Right kidney (tissue), 1 donor: ENCODE measurements around the gene ST6GALNAC4.

Experiments
- DNase-seq: peaks from one replicate; pipeline ENCODE4 v3.0.0-alpha.2; 2016

ST6GALNAC4 gene

DNA sequence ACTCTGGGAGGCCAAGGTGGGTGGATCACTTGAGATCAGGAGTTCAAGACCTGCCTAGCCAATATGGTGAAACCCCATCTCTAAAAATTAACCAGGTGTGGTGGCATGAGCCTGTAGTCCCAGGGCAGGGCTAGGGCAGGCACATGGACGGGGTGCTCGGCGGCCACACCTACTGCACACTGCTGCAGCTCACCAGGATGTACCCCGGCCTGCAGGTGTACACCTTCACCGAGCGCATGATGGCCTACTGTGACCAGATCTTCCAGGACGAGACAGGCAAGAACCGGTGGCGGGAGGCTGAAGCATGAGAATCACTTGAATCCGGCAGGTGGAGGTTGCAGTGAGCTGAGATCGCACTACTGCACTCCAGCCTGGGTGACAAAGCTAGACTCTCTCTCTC, 3.2 kb downstream of the ST6GALNAC4 start:
- DNase-seq, result no peak

DNA sequence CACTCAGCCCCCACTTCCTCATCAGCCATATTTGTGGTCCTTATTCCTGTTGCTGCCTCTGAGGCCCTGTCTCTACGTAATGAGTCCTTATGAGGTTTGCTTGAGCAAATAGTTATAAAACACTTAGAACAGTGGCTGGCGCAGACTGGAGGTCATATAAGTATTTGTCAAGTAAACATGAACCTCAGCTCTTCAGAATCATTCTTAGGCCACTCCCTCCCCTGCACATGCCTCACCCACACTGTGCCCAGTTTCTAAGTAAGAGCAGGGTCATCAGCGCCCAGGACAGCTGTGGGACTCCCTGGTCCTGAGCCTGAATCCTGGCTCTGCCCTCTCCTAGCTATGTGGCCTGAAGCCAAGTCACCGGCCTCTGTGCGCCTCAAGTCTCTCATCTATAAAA, 4.0 kb downstream of the ST6GALNAC4 start:
- no peak for DNase-seq

DNA sequence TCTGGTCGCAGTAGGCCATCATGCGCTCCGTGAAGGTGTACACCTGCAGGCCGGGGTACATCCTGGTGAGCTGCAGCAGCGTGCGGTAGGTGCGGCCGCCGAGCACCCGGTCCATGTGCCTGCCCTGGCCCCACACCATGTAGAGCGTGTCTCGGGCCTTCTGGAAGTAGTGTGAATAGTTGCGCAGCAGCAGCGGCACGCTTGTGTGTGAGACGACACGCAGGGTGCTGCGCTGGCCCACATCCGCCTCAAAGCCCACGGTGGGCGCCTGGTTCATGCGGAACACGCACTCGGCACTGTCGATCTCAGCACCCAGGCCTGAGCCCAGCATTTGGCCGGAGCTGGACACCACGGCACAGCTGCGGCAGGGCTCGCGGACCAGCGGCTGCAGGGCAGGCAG, 4.5 kb downstream of the ST6GALNAC4 start:
- no peak for DNase-seq

DNA sequence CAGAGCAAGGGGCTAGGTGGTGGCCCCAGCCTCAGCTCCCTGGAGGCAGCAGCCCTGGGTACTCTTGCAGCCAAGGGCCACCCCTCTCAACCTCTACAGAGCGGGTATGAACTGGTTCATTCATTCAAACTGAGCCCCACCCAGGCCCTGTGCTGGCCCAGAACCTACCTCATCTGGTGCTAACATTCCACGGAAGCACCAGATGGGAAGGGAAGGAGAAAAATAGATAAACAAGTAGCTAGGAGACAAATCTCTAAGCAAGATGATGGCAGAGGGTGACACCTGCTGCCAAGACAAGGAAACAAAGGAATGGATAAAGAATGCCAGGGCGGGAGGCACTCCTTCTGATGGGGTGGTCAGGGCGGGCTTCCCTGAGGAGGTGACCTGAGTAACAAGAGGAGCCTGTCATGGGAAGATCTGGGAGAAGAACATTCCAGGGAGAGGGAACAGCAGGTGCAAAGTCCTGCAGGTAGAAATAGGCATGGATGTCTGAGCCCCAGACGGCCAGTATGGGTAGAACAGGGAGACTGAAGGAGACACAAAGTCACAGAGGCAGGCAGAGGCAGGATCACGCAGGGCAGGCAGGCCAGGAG, 6.1 kb downstream of the ST6GALNAC4 start:
- DNase-seq, result no peak

DNA sequence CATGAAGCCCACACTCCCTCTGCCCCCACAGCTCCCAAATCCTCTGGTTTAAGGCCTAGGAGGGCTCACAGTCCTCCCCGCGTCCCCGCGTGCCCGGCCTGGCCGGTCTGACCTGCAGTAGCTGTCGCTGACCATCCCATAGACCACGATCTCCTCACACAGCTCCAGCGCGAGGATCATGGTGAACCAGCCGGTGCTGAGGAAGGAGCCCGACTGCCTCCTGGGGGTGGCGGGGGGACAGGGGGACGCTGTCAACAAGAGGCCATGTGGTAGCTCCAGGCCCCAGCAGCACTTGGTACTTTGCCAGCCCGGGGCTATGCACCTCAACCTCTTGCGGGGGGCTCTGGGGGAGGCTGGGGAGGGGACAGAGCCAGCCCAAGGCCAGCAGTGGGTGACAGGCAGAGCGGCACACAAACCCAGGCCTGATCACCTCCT, 7.0 kb downstream of the ST6GALNAC4 start:
- DNase-seq, result no peak

DNA sequence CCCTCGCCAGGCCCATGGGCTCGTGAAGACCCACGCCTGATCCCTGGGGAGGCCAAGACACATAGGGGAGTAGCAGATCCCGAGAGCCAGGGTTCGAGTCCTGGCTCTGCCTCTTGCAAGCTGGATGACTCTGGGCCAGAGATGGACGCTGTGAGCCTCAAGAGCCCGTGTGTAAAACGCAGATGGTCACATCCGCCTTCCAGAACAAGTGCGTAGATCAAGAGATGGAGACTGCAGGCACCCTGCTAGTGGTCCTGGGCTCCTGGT, 8.2 kb downstream of the ST6GALNAC4 start:
- no peak for DNase-seq

DNA sequence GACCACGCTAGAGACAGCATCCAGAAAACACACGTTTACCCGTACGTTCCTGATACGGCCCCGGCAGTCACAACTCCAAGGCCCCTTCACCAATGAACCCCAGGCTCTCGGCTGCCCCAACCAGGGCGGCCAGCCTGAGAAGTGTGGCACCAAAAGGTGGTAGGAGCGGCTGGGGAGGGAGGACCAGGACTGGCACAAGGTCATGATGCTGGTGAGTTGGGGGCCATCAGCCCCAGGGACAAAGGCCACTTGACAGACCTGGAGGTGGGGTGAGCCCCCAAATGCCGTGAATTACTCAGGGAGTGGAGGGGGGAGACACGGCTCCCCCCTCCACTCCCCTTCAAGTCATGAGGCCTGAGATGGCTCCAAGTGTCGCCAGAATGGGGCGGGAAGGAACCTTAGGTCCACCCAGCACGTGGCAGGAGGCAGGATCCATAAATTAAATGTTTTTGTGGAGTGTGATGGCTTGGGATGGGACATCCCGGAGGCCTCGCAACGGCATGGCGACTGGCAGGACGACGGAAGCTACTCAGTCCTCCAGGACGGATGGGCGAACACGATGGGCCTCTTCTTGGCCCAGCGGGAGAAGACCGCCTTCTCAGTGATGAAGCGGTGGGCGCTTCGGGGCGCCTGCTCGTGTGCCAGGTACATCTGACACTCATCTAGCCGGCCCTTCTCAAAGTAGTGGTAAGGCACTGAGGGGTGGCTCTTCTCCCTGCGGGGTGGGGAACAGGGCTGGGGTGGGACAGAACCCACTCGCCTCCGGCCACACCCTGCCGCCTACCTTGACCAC, 8.8 kb downstream of the ST6GALNAC4 start:
- DNase-seq, result no peak

DNA sequence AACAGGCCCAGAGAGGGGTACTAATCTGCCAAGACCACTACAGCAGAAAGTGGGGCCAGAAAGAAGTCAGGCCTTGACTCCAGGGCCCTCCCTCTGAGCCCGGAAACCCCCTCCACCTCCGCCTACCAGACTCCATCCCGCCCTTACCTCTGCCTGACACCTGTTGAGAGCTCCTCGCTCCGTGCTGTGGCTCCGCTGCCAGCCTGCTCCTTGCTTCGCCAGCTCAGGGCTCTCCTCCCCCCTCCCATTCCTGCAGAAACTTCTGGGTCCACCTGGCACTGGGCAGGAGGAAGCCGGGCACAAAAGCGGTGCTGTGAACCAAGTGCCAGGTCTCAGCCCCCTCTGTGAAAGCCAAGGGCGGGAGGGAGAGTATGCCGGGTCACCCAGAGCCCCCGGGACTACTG, 11.1 kb downstream of the ST6GALNAC4 start:
- DNase-seq, result no peak

DNA sequence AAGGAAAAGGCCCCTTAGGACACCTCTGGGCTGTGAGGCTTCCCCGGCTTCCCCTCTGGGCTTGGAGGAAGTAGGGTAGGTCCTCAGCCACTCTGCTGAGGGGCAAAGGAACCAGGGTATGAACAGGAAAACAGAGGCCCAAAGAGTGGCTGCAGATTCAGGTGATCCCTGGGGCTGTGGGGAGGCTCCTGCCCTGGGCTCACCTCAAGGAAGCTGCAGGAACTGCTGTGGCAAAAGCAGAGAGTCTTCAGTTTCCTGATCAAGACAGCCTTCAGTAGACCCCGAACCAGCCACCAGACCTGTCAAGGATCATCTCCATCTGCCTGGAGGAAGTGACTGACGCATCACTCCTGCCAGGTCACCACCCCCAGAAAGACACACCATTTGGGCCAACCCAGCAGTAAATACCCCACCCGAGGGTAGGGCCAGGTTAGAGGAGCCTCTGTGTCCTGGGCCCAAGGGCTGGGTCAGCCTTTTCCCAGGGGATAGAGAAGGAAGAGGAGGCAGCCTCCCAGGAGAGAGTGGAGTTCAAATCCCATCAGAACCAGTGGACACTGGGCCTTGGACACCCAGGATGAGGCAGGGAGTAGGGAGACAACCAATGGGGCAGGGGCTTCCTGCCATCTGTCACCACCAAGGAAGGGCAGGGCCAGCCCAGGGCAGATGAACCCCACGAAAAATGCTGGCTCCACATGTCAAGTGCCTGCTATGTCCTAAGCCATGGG, 11.7 kb downstream of the ST6GALNAC4 start:
- DNase-seq, result no peak

DNA sequence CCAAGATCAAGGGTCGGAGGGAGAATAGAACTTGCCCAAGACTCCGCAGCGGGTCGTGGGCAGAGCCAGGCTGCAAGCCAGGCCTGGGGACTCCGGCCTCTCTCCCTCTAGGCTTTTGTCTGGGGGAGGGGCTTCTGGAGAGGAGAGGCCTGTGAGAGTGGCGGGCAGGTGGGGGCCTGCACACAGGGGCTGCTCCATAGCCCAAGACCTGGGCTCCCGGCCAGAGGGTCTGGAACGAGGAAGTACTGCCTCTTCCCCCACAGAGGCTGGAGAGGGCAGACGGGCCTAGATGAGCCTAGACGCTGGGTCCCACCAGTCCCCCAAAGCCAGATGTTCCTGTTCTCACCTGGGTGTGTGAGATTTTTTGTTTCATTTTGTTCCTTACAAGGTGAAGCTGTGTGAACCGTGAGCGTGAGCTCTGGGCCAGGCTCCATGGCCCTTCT, 12.3 kb downstream of the ST6GALNAC4 start:
- peak; percentile 68 for DNase-seq

DNA sequence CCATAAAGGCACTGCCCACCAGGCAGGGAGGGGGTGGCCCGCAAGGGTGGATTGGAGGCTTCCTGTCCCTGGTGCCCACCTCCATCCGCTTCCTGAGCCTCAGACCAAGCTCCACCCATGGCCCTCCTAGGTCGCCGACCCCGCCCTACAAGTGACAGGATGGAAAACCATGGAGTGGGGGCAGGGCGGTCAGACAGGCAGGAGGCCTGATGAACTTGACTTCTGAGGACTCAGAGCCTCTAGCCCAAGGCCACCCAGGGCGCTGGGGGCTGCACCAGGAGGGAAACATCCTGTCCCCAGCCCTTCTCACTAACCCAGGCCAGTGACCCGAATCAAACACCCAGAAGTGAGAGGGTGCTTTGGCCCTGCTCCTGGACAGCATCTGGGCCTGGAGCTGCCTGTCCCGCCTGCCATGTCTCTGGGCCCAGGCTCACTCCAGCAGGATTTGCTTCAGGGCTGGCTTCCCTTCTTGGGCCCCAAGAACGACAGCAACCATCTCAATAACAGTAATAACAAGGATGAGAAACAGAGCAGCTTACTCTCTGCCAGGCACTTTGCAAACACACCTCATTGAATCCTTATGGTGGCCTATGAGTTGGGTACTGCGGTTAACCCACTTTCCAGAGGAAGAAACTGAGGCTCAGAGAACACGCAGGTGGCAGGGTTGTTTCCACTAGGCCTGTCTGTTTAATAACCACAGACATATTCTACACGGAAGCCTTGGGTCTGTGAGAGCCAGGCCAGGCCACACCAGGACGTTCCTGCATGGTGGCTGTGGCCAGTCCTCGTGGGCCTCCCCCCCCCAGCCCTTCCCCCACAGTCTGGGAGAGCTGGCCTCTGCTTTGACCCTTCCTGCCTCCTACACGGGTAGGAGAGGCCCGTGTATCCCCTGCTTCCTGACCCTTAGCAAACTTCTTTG, 13.0 kb downstream of the ST6GALNAC4 start:
- DNase-seq, result peak; percentile 52

DNA sequence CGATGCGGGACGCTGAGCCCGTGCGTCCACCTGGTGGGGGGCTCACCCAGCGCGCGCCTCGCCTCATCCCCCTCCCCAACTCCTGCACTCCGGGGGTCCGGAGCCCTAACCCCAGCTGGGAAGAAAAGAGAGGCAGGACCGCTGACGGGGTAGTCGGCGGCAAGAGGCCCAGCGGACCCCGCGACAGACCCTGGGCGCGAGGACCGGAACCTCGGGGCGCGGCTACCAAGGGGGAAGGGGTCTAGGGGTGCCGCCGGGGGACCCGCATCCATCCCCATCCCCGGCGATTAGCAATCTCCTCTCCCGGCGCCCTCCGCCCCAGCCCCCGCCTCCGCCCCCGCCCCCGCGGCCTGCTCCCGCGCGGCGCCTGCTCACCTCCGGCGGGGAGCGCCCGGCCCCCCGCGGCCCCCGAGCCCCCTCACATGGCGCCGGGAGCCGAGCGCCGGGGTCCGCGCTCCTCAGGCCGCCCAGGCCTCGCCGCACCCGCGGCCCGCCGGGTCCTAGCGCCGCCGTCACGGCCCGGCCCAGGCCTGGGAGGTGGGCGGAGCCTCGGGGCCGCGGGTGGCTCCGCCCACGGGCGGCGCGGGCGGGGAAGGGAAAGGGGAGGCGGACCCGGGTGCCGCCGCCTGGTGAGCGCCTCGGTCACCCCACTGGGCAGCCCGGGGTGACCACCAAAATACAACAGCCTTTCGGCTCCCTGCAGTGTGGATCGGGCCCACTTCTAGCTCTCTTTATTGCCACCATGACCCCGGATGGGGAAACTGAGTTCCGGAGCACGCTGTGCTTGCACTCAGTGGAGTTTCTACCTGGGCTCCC, 17.5 kb downstream of the ST6GALNAC4 start, which contains the start of gene ST6GALNAC6:
Gene ST6GALNAC6 (minus strand): TSS at position 476 of the 816 bp plus-strand sequence. CDS start 1,622 bp downstream, outside the sequence.
- DNase-seq, result peak; percentile 71

DNA sequence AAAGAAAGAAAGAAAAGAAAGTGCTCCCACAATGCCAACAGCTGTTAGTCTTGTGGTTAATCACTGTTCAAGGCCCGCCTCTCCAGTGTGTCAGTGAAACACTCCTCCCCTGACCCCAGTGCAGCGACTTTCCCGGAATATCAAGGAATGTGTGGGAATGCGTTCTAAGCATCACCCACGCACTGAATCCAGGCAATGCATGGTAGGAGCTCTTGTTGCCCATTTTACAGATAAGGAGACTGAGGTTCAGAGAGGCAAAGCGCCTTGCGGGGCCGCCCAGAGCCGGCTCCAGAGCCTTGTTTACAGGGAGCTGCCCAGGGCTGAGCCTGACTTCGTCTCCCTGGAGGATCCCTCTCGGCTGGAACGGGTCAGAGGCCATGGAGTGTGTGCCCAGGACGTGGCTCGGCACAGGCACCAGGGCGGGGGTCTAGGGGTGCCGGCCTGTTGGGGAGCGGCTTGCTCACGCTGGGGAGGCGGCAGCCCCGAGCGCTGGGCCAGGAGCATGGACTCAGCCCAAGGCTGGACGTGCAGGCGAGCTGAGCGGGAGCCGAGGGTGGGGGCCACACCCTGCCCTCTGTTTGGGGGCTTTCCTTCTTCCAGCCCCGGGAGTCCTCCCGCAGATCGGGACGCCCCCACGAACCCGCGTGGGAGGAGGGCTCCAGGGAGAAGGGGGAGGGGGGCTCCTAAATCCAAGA, 18.3 kb downstream of the ST6GALNAC4 start:
- peak; percentile 84 for DNase-seq

DNA sequence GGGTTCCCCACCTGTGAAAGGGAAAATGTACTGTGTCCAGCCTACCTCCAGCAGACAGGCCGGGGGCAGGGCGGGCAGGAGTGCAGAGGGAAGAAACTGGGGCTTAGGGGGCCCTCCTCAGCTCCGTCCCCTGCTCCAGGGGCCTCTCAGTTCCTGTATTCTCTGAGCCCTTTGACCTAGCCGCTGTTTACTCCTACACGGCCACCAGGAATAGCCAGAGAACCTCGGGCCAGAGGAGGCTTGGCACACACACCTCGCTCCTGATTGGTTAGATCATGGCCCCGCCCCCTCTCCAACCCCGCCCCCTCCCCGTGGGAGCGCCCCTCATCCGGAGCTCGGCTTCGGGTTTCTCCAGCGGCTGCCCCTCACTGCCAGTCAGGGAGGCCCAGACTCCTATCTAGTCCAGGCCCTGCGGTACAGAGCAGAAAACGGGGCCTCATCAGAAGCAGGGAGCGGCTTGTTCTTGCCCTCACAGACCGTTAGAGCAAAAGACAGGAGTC, 19.6 kb downstream of the ST6GALNAC4 start:
- DNase-seq, result peak; percentile 74

DNA sequence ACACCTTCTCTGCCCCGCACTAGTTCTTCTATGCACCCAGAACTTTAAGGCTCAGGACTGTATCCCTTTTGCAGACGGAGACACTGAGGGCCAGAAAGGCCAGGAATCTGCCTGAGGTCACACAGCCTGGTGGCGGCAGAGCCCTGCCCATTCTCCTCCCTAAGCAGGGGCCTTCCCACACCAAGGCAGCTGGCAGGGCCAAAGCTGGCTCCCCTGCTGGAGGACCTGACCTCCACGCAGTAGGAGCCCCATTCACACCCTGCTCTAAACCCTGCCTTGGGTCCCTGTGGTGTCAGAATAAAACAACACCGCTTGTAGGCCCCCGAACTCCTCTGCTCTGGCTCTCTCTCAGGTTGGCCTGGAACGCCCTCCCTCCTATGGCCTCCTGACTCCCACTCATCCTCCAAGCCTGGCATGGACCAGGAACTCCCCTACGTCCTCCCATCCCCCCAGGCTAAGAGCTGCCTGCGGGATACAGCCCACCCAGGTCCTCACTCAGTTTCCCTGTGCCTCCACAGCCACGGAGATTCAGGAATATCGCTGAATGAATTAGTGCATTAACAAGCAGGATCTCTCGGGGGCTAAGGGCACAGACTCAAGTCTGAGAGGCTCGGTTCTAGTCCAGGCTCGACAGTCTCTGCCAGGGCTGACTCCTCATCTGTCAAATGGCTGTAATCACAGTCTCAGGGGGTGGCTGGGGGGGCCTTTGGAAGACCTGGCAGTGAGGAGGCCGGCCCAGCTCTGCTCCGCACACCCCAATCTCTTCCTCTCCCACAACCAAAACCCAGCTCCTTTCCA, 20.2 kb downstream of the ST6GALNAC4 start:
- no peak for DNase-seq

DNA sequence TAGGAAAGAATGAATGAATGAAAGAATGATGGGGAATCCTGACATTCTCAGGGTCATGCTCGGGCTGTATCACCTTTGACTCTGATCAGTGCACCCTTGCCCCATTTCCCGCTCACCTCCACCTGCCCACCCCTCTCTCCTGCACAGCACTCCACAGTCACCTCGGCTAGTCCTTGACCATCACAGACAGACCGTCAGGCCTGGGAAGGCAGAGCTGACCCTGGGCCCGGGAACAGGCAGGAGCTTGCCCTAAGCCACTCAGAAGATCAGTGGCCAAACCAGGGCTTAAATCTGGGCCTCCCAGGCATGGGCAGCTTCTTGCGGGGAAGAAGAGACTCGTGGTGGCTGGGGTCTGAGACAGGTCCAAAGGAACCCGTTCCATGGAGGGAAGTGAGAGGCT, 21.0 kb downstream of the ST6GALNAC4 start:
- no peak for DNase-seq

DNA sequence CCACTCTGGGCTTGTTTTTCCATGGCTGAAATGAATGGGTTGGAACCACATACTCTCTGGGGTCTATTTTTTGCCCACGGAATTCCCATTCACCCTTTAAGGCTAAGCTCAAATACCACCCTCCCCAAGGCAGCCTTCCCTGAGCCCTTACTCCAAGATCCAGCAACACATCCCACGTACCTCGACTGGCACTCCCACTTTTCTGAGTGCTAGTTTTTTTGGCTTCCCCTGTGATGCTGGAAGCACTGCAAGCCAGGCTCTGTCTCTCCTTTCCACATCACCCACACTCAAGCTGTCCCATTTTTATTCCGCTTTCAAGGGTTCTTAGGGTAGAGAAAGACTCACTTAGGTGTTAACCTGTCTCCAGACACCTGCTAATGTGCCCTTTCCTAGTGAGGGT, 23.4 kb downstream of the ST6GALNAC4 start:
- no peak for DNase-seq

DNA sequence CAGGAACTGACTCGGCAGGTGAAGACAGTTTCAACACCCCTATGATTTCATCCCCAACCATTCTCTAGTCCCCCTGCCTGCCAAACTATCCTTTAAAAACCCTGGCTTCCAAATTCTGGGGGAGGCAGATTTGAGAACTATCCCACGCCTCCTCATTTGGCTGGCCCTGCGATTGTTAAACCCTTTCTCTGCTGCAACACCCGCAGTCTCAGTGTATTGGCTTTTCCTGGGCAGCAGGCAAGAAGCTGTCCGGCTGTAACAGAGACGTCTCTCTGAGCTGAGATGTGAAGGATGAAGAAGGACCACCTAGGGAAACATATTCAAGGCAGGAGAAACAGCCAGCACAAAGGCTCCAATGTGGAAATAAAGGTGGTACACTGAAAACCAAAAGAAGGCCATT, 24.0 kb downstream of the ST6GALNAC4 start:
- no peak for DNase-seq

DNA sequence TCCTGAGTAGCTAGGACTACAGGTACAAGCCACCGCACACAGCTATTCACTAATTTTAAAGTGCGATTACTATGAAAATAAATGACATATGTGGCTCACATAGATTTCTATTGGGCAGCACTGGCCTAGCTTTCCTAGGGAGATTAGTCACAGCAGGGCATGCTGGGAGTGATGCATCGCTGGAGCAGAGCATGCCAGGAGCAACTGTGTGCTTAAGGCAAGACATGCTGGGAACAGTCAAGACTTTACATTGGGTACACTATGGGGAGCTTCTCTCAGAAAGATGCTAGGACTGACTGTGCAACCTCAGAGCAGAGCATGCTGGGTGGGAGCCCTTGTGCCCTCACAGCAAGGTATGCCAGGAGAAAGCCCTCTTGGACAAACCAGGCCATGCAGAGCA, 26.8 kb downstream of the ST6GALNAC4 start:
- no peak for DNase-seq

DNA sequence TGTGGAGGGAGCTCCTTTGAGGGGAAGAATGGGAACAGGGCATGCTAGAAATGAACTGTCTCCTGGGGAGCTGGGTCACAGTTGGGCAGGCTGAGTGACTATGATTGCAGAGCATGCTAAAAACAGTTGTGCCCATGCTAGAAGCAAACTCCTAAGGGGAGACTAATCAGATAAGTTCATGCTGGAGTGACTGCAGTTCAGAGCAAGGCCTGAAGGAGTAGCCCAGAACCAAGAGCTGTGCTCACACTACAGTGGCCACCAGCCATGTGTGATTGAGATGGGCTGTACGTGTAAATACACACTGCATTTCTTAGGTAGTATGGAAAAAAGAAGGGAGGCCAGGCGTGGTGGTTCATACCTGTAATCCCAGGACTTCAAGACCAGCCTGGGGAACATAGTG, 29.0 kb downstream of the ST6GALNAC4 start:
- DNase-seq, result no peak
